K562 (cell line): ENCODE measurements around the gene SLC2A4RG. TPM values are rescaled to one million over a fixed set of nuclear protein-coding genes. Genes with fewer than 3 reads are reported as not detected.

Source experiments
- ATAC-seq: fragments of 200-7000 bp; cut with Tn5 transposase; 3 replicates; pipeline ENCODE4 v1.9.1; 2020; ENCODE audit warnings: moderate library complexity
- BruUV-seq: library from RNA; stranded (reverse); fragments of 400-500 nt; replicated peaks from 2 replicates; lab custom pipeline; 2021; lab: Mats Ljungman, UMichigan
- CTCF ChIA-PET: fragments of 300-600 bp; formaldehyde crosslinking; extraction: SDS; loops from one replicate; lab custom pipeline; 2021; ENCODE audit warnings: low intra/inter-chr PET ratio; lab: Yijun Ruan, JAX
- POLR2A ChIA-PET: fragments of 300-600, 350-650 bp; sonication (Branson Sonifier 250); formaldehyde crosslinking; extraction: SDS; loops from one replicate; lab custom pipeline; 2021; ENCODE audit warnings: antibody characterized with exemption, inconsistent platforms; lab: Yijun Ruan, JAX
- DNase-seq, 4 experiments: peaks; one replicate each; pipeline versions ENCODE4 v3.0.0 to v3.0.0-alpha.2; 2011 to 2018; ENCODE audit warnings: low spot score in 3 of 4, mixed read lengths in 3 of 4; ENCODE audit errors: extremely low read depth in 1 of 4
- FAIRE-seq: peaks from 2 replicates; lab custom pipeline; 2011; peaks lifted over from hg19 to GRCh38; lab: Jason Lieb, UNC
- H2AFZ ChIP-seq: 2 replicates; pipeline ENCODE4 v1.6.0; 2011; ENCODE audit warnings: low read depth, low read length, control low read depth, inconsistent platforms
- H3K27ac ChIP-seq: fragments of 200-600 bp; 3 replicates; pipeline ENCODE4 v1.8.0; 2011; ENCODE audit warnings: low read depth, mild to moderate bottlenecking, control low read depth, inconsistent platforms, low read length, moderate library complexity, mixed read lengths; ENCODE audit errors: extremely low read depth
- H3K27me3 ChIP-seq, 2 experiments: fragments of 300-600 bp in 1 of 2; 2 replicates in 1 of 2; 3 replicates in 1 of 2; pipeline versions ENCODE4 v1.6.0 to v1.8.0; 2011; ENCODE audit warnings: inconsistent platforms in 2 of 2, low read length in 2 of 2, mild to moderate bottlenecking in 1 of 2, mixed read lengths in 1 of 2, moderate library complexity in 1 of 2; ENCODE audit not compliant: control insufficient read depth in 2 of 2, insufficient read depth in 2 of 2
- H3K36me3 ChIP-seq: fragments of 300-600 bp; 3 replicates; pipeline ENCODE4 v1.8.0; 2011; ENCODE audit warnings: mild to moderate bottlenecking, low read length, inconsistent platforms; ENCODE audit not compliant: control insufficient read depth, insufficient read depth
- H3K4me1 ChIP-seq, 2 experiments: fragments of 200-600 bp in 1 of 2; replicated peaks in 1 of 2; 2 replicates in 1 of 2; 3 replicates in 1 of 2; pipeline versions ENCODE4 v1.5.1 to v1.8.0; 2011; ENCODE audit warnings: inconsistent platforms in 2 of 2, low read length in 2 of 2, mild to moderate bottlenecking in 1 of 2, mixed read lengths in 1 of 2, moderate library complexity in 1 of 2; ENCODE audit not compliant: control insufficient read depth in 2 of 2, insufficient read depth in 2 of 2
- H3K4me2 ChIP-seq: 2 replicates; pipeline ENCODE4 v1.6.1; 2011; ENCODE audit warnings: low read length, control low read depth, inconsistent platforms, mixed read lengths; ENCODE audit not compliant: insufficient read depth
- H3K4me3 ChIP-seq: fragments of 200-600 bp; sonication (generic), shearing (Covaris generic); 2 replicates; pipeline ENCODE4 v1.5.1; 2016; ENCODE audit warnings: control low read depth, inconsistent platforms
- H3K79me2 ChIP-seq: fragments of 200-600 bp; 3 replicates; pipeline ENCODE4 v1.8.0; 2011; ENCODE audit warnings: low read length, inconsistent platforms; ENCODE audit not compliant: control insufficient read depth, insufficient read depth
- H3K9ac ChIP-seq, 2 experiments: 2 replicates each; pipeline versions ENCODE4 v1.6.0 to v1.6.1; 2011; ENCODE audit warnings: low read depth in 2 of 2, low read length in 2 of 2, control low read depth in 1 of 2, inconsistent platforms in 1 of 2, mild to moderate bottlenecking in 1 of 2, mixed read lengths in 1 of 2; ENCODE audit not compliant: insufficient read depth in 1 of 2
- H3K9me1 ChIP-seq: one replicate; pipeline ENCODE4 v1.6.0; 2011; ENCODE audit warnings: inconsistent platforms, mild to moderate bottlenecking, low read length, moderate library complexity; ENCODE audit not compliant: control insufficient read depth, insufficient read depth
- H3K9me3 ChIP-seq: replicated peaks from 2 replicates; pipeline ENCODE4 v1.5.1; 2011; ENCODE audit warnings: low read depth, low read length, inconsistent platforms; ENCODE audit not compliant: control insufficient read depth, insufficient read depth
- H4K20me1 ChIP-seq: replicated peaks from 2 replicates; pipeline ENCODE4 v1.6.1; 2011; ENCODE audit warnings: low read length, inconsistent platforms, mixed read lengths; ENCODE audit not compliant: control insufficient read depth, insufficient read depth
- CCNT2 ChIP-seq: IDR thresholded peaks from 2 replicates; pipeline ENCODE4 v1.6.1; 2011; ENCODE audit warnings: borderline replicate concordance, low read depth, mild to moderate bottlenecking, moderate library complexity, mixed read lengths, low read length; ENCODE audit not compliant: insufficient read length; ENCODE audit errors: extremely low read depth
- MTA3 ChIP-seq: fragments of 450-650 bp; formaldehyde crosslinking; IDR thresholded peaks from 2 replicates; pipeline ENCODE4 v1.6.1; 2017; ENCODE audit warnings: mild to moderate bottlenecking, borderline replicate concordance
- POLR2G ChIP-seq: fragments of 200-400 bp; formaldehyde crosslinking; IDR thresholded peaks from 2 replicates; pipeline ENCODE4 v1.6.1; 2017; ENCODE audit warnings: low read depth, mild to moderate bottlenecking, antibody characterized with exemption, low read length, moderate library complexity
- RBM22 ChIP-seq: fragments of 200-400 bp; formaldehyde crosslinking; IDR thresholded peaks from 2 replicates; pipeline ENCODE4 v1.6.1; 2018; ENCODE audit warnings: low read length, low read depth; ENCODE audit not compliant: poor library complexity, severe bottlenecking
- WGBS: fragments of 100-300 bp; shearing (Covaris generic); methylation state at CpG from one replicate; pipeline ENCODE4 v1.1.6; 2016; ENCODE audit warnings: low coverage, mixed read lengths; ENCODE audit not compliant: insufficient coverage; ENCODE audit errors: missing lambda C conversion rate; 5-methylcytosine and 5-hydroxymethylcytosine counted together
- in situ Hi-C: fragments of 300-500 bp; cut with MboI; formaldehyde crosslinking; loops from 4 replicates; pipeline ENCODE4 v1.15.0; 2018; ENCODE audit warnings: inconsistent platforms, mixed read lengths
- intact Hi-C: fragments of 100-400 bp; cut with micrococcal nuclease; formaldehyde crosslinking; loops from 2 replicates; pipeline ENCODE4 v1.14.2; 2022
- polyA plus RNA-seq, 8 experiments: library from polyadenylated mRNA; depleted of rRNA in 4 of 8; stranded (reverse) in 5 of 8; unstranded in 3 of 8; fragments of >200 nt; fragmentation: Nextera tagmentation in 2 of 8; fragmentation: Illumina TruSeq in 1 of 8; extraction: Ambion mirVana in 2 of 8; extraction: Trizol in 1 of 8; gene quantifications; 2 replicates each; pipeline versions ENCODE4 v1.2.1 to v1.2.3, GENCODE V29; 2011 to 2014; ENCODE audit warnings: inconsistent platforms in 1 of 8, missing spikeins in 1 of 8
- total RNA-seq, 7 experiments: library from RNA; depleted of rRNA in 6 of 7; stranded (reverse); fragments of >200 nt in 6 of 7; fragmentation: Illumina TruSeq in 2 of 7; extraction: Trizol in 2 of 7; gene quantifications; 2 replicates each; pipeline versions ENCODE4 v1.2.1 to v1.2.3, GENCODE V29; 2011 to 2021; ENCODE audit warnings: low replicate concordance in 1 of 7

SLC2A4RG gene
- total and polyA plus RNA-seq, 9 of the 15 experiments (the other 6 are each of a cell fraction or from before 2014, with no cell fraction given): 0.34 to 97.3 (median 26.5) TPM

DNA sequence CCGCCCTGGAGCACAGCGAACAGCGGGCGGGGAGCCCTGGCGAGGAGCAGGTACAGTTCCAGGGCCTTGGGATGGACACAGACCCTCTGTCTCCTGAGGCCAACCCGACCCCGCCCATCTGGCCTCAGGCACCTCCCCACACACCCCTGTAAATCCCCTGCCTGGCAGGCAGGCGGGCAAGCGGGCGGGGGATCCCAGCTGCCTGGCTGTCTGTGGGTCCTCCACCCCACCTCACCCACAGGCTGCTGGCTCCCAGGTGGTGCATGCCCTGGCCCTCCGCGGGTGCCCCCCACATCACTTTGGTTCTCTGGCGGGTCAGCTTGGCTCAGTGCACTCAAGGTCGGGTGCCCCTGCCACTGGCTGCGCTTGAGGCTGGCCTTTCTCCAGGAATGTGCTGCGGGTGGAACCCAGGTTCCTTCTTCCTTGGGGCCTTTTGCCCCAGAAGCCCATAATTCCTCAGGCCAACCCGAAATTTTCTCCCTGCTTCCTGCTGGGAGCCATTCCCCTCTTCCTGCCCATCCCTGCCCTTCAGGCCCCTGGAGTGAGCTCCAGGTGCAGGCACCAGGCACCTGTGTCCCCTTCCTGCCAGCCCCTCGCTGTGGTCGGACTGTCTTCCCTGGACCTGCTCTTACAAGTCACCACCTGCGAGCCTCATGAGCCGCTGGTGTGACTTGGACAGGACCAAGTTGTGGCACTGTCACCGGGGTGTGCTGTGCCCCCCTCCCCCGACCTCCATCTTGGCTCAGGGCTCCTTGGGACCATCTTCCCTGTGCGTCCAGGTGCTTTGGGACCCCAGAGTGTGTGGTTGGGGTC is 48.5 kb upstream of the SLC2A4RG start:
- TF ChIP-seq POLR2G (peak; percentile 69), RBM22 (peak; percentile 47), CCNT2 (peak; percentile 11), MTA3 (no peak)
- FAIRE-seq: no peak

More for the DNA sequence above, 48.5 kb upstream of the SLC2A4RG start:
- ChIA-PET CTCF (no interaction called here), POLR2A (interaction anchor here (0.5 to 1.3 kb wide), 2 partner anchors 9 to 50 kb away, joined by 3 to 6 read pairs; no protein-coding TSS in a partner anchor)
- Histone ChIP-seq H3K4me2 (no peak overlapping the region), H3K4me1 (peaks cover 9 to 75% of the 10 kb centered on the region in 2 experiments), H3K9me1 (no peaks in the 10 kb centered on the region), H3K9ac (no peak overlapping the region; a peak in 1 of 4 replicates), H3K36me3 (peaks cover 36% of the 10 kb centered on the region; the same call in 2 of the 3 replicates), H3K27me3 (no peaks in the 10 kb centered on the region), H2AFZ (no peak overlapping the region), H3K79me2 (no peaks in the 10 kb centered on the region), H3K9me3 (no peaks in the 10 kb centered on the region), H3K27ac (no peak overlapping the region), H3K4me3 (no peak overlapping the region), H4K20me1 (no peaks in the 10 kb centered on the region)
- ATAC-seq: no peak
- in situ Hi-C loops: no loop called here
- no TSS peak for BruUV-seq
- 92% methylated on average over 18 of the region's 24 CpGs for WGBS
- intact Hi-C loops: no loop called here
- no peak for DNase-seq
